Measurements from ENCODE around the gene MICALL2. TPM values are rescaled to one million over a fixed set of nuclear protein-coding genes. Genes with fewer than 3 reads are reported as not detected.

The MICALL2 gene
- total RNA-seq, 1 experiment from 2014 or later = 15.7 TPM

GRCh38 chr7:1503816-1504775 lies 44.8 kb upstream of the MICALL2 start, which contains the start of gene INTS1 (continued):
- no peak for TF ChIP-seq ZSCAN18 (CRISPR knock-in tag; IDR thresholded peaks at IDR 0.05)
- TF ChIP-seq ZNF512 (CRISPR knock-in tag; IDR thresholded peaks at IDR 0.05; ENCODE audit: borderline replicate concordance) = no peak
- no peak for TF ChIP-seq ZNF396 (CRISPR knock-in tag; IDR thresholded peaks at IDR 0.05; ENCODE audit: borderline replicate concordance)
- peak; percentile 81 for TF ChIP-seq SP1 (CRISPR knock-in tag; conservative IDR thresholded peaks at IDR 0.05)
- no peak for TF ChIP-seq OVOL2 (CRISPR knock-in tag; IDR thresholded peaks at IDR 0.05; ENCODE audit: borderline replicate concordance)
- peak; percentile 62; the same call in 1 of the 2 replicates for TF ChIP-seq TP53 (CRISPR knock-in tag; IDR thresholded peaks at IDR 0.05)
- no peak for TF ChIP-seq ZNF281 (CRISPR knock-in tag; IDR thresholded peaks at IDR 0.05)
- peak; percentile 44; the same call in 1 of the 2 replicates for TF ChIP-seq NFE2L1 (CRISPR knock-in tag; IDR thresholded peaks at IDR 0.05)
- TF ChIP-seq ZNF138 (CRISPR knock-in tag; conservative IDR thresholded peaks at IDR 0.05) = 0 out of 2 replicates have a peak, but pooled peaks have one; percentile 34
- no peak for TF ChIP-seq PREB (CRISPR knock-in tag; IDR thresholded peaks at IDR 0.05; ENCODE audit: borderline replicate concordance)
- peak; percentile 24; the same call in 1 of the 2 replicates for TF ChIP-seq ZNF263 (CRISPR knock-in tag; IDR thresholded peaks at IDR 0.05; ENCODE audit: low read depth)
- 0 out of 2 replicates have a peak, but pooled peaks have one; percentile 10 for TF ChIP-seq SMAD3 (CRISPR knock-in tag; IDR thresholded peaks at IDR 0.05; ENCODE audit: borderline replicate concordance)
- TF ChIP-seq ETV6 (CRISPR knock-in tag; IDR thresholded peaks at IDR 0.05) = peak; percentile 37; the same call in 1 of the 2 replicates
- no peak for TF ChIP-seq USF1 (CRISPR knock-in tag; IDR thresholded peaks at IDR 0.05)
- TF ChIP-seq JAZF1 (CRISPR knock-in tag; IDR thresholded peaks at IDR 0.05) = no peak
- TF ChIP-seq CREB1 (CRISPR knock-in tag; IDR thresholded peaks at IDR 0.05) = no peak; the same call in 1 of the 2 replicates
- TF ChIP-seq MAX (CRISPR knock-in tag; IDR thresholded peaks at IDR 0.05) = peak; percentile 66; the same call in 1 of the 2 replicates
- TF ChIP-seq FOXK1 (CRISPR knock-in tag; IDR thresholded peaks at IDR 0.05) = peak; percentile 100
- TF ChIP-seq ZNF423 (CRISPR knock-in tag; IDR thresholded peaks at IDR 0.05) = peak; percentile 79
- peak; percentile 69 for TF ChIP-seq HMGXB4 (CRISPR knock-in tag; IDR thresholded peaks at IDR 0.05)
- TF ChIP-seq HMGA2 (CRISPR knock-in tag; IDR thresholded peaks at IDR 0.05) = no peak
- TF ChIP-seq TEAD4 (CRISPR knock-in tag; IDR thresholded peaks at IDR 0.05) = no peak
- TF ChIP-seq ZNF671 (CRISPR knock-in tag; IDR thresholded peaks at IDR 0.05) = no peak
- TF ChIP-seq ATF6 (CRISPR knock-in tag; IDR thresholded peaks at IDR 0.05) = no peak
